DOHH2 (cell line): Measurements from ENCODE around the gene OLIG2.

Experiments
- H3F3A ChIP-seq: fragments of 200-600 bp; sonication (generic), shearing (Covaris generic); 2 replicates; pipeline ENCODE4 v1.6.0; 2016; ENCODE audit warnings: antibody characterized with exemption, mild to moderate bottlenecking; ENCODE audit not compliant: control insufficient read depth, insufficient read depth
- H3K27ac ChIP-seq: fragments of 200-600 bp; sonication (generic); 2 replicates; pipeline ENCODE4 v1.5.1; 2014; ENCODE audit warnings: low read depth, mild to moderate bottlenecking, low read length, moderate library complexity
- H3K27me3 ChIP-seq: fragments of 200-600 bp; sonication (generic); 2 replicates; pipeline ENCODE4 v1.6.1; 2014; ENCODE audit warnings: mild to moderate bottlenecking, low read length, mixed read lengths; ENCODE audit not compliant: control insufficient read depth
- H3K36me3 ChIP-seq: fragments of 200-600 bp; sonication (generic); 2 replicates; pipeline ENCODE4 v1.6.1; 2014; ENCODE audit warnings: mild to moderate bottlenecking, low read length, moderate library complexity, mixed read lengths; ENCODE audit not compliant: control insufficient read depth
- H3K4me1 ChIP-seq: fragments of 200-600 bp; sonication (generic); 2 replicates; pipeline ENCODE4 v1.6.1; 2014; ENCODE audit warnings: mild to moderate bottlenecking, low read length, mixed read lengths; ENCODE audit not compliant: control insufficient read depth
- H3K4me2 ChIP-seq: fragments of 200-600 bp; sonication (generic); 2 replicates; pipeline ENCODE4 v1.6.0; 2014; ENCODE audit warnings: mild to moderate bottlenecking, low read length, moderate library complexity
- H3K4me3 ChIP-seq: fragments of 200-600 bp; sonication (generic); 2 replicates; pipeline ENCODE4 v1.5.1; 2014; ENCODE audit warnings: mild to moderate bottlenecking, low read length, mixed read lengths
- H3K79me2 ChIP-seq: fragments of 200-600 bp; sonication (generic); 2 replicates; pipeline ENCODE4 v1.6.1; 2014; ENCODE audit warnings: mild to moderate bottlenecking, low read length, mixed read lengths; ENCODE audit not compliant: control insufficient read depth
- H3K9me2 ChIP-seq: fragments of 200-600 bp; sonication (generic); replicated peaks from 2 replicates; pipeline ENCODE4 v1.6.1; 2014; ENCODE audit warnings: mild to moderate bottlenecking, low read length, mixed read lengths; ENCODE audit not compliant: control insufficient read depth
- H3K9me3 ChIP-seq: fragments of 200-600 bp; sonication (generic); 2 replicates; pipeline ENCODE4 v1.6.1; 2014; ENCODE audit warnings: antibody characterized with exemption, low read length, mixed read lengths; ENCODE audit not compliant: control insufficient read depth, insufficient read depth
- H4K20me1 ChIP-seq: fragments of 200-600 bp; sonication (generic); 2 replicates; pipeline ENCODE4 v1.6.0; 2014; ENCODE audit warnings: low read depth, mild to moderate bottlenecking, antibody characterized with exemption, low read length, moderate library complexity; ENCODE audit not compliant: control insufficient read depth, insufficient read depth
- CTCF ChIP-seq: fragments of 200-600 bp; sonication (generic); IDR thresholded peaks from one replicate; pipeline ENCODE4 v1.5.1; 2014; ENCODE audit warnings: antibody characterized with exemption, mild to moderate bottlenecking, low read depth, low read length; ENCODE audit not compliant: poor library complexity, severe bottlenecking
- EZH2phosphoT487 ChIP-seq: fragments of 200-600 bp; sonication (generic); IDR thresholded peaks from 2 replicates; pipeline ENCODE4 v1.6.1; 2017; ENCODE audit warnings: borderline replicate concordance, mild to moderate bottlenecking, antibody characterized with exemption, low read length, moderate library complexity, mixed read lengths

OLIG2 gene

GRCh38 chr21:33051925-33052324 lies 26.2 kb downstream of the OLIG2 start:
- Histone ChIP-seq H3K27me3 (0 out of 2 replicates have a peak, but pooled peaks cover 4% of the 10 kb centered on the region), H3K4me1 (no peaks in the 10 kb centered on the region), H4K20me1 (no peaks in the 10 kb centered on the region), H3K36me3 (no peaks in the 10 kb centered on the region), H3K9me3 (no peaks in the 10 kb centered on the region), H3K9me2 (no peaks in the 10 kb centered on the region), H3K4me3 (no peak overlapping the region), H3K4me2 (no peak overlapping the region), H3F3A (no peaks in the 10 kb centered on the region), H3K79me2 (no peaks in the 10 kb centered on the region), H3K27ac (no peak overlapping the region)
- TF ChIP-seq CTCF, result no peak
- TF ChIP-seq EZH2phosphoT487, result no peak

- H3K36me3 ChIP-seq, result no peaks in the 10 kb centered on the region
- H3F3A ChIP-seq, result no peaks in the 10 kb centered on the region
- 0 out of 2 replicates have a peak, but pooled peaks cover 4% of the 10 kb centered on the region for H3K27me3 ChIP-seq
- H3K27ac ChIP-seq, result no peak overlapping the region
- H3K4me3 ChIP-seq, result no peak overlapping the region
- no peaks in the 10 kb centered on the region for H3K79me2 ChIP-seq
- no peak overlapping the region for H3K4me2 ChIP-seq
- H3K4me1 ChIP-seq, result no peaks in the 10 kb centered on the region
- H4K20me1 ChIP-seq, result no peaks in the 10 kb centered on the region
- no peaks in the 10 kb centered on the region for H3K9me3 ChIP-seq
- no peak for TF ChIP-seq CTCF
- TF ChIP-seq EZH2phosphoT487, result no peak
- H3K9me2 ChIP-seq, result no peaks in the 10 kb centered on the region
Observed at GRCh38 chr21:33053951-33054350, 28.2 kb downstream of the OLIG2 start.

GRCh38 chr21:33055991-33056390 lies 30.3 kb downstream of the OLIG2 start:
- Histone ChIP-seq H3K79me2 (no peaks in the 10 kb centered on the region), H3K9me2 (no peaks in the 10 kb centered on the region), H3F3A (no peaks in the 10 kb centered on the region), H3K4me2 (no peak overlapping the region), H3K27ac (no peak overlapping the region), H3K9me3 (no peaks in the 10 kb centered on the region), H4K20me1 (no peaks in the 10 kb centered on the region), H3K4me3 (no peak overlapping the region), H3K36me3 (no peaks in the 10 kb centered on the region), H3K4me1 (no peaks in the 10 kb centered on the region), H3K27me3 (0 out of 2 replicates have a peak, but pooled peaks cover 4% of the 10 kb centered on the region)
- TF ChIP-seq EZH2phosphoT487 (no peak), CTCF (no peak)
